ENCODE results near the gene SNX18. TPM values are rescaled to one million over a fixed set of nuclear protein-coding genes. Genes with fewer than 3 reads are reported as not detected.
A peak's percentile ranks its signal among the peaks of the same experiment; 100 is the strongest.

The SNX18 gene
- total RNA-seq, 2 donors from 2014 or later, result 10.6 to 16.8 TPM

- intact Hi-C loops (cut with DNase I, micrococcal nuclease), result loop anchor here in 1 of 2 donors (10.0 kb wide), 1 partner anchor 328 kb away; no protein-coding TSS in a partner anchor
- ATAC-seq (peak; percentile 55), DNase-seq (no peak)
These were observed 416 bp upstream of the SNX18 start for GRCh38 chr5:54517174-54517511.

- peak in 1 of 2 donors; percentile 65 for DNase-seq
- peak; percentile 64 for ATAC-seq
- intact Hi-C loops (cut with DNase I, micrococcal nuclease), result loop anchor here in 1 of 2 donors (10.0 kb wide), 1 partner anchor 327 kb away; no protein-coding TSS in a partner anchor
These were observed 723 bp downstream of the SNX18 start for GRCh38 chr5:54518146-54518817.

- intact Hi-C loops (cut with DNase I, micrococcal nuclease), result loop anchor here in 1 of 2 donors (10.0 kb wide), 1 partner anchor 326 kb away; no protein-coding TSS in a partner anchor
These were observed 1.4 kb downstream of the SNX18 start for GRCh38 chr5:54518818-54519508.

DNA sequence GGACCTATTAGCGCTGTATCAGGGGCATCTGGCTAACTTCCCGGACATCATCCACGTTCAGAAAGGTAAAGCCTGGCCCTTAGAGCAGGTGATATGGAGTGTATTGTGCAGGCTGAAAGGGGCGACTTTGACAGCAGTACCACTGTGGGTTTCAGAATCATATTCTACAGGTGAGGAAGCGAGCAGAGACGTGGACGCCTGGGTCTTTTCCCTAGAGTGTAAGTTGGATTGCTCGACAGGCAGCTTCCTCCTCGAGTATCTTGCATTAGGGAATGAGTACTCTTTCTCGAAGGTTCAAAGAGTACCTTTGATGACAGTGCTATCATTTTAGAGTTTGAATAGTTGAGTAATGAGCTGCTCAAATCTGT, 1.9 kb downstream of the SNX18 start:
- ATAC-seq, result no peak
- DNase-seq, result no peak
- intact Hi-C loops (cut with DNase I, micrococcal nuclease), result loop anchor here in 1 of 2 donors (10.0 kb wide), 1 partner anchor 325 kb away; no protein-coding TSS in a partner anchor

More at GRCh38 chr5:54518818-54519508, 1.4 kb downstream of the SNX18 start:
- ATAC-seq (no peak), DNase-seq (peak; percentile 25 to 32)

GRCh38 chr5:54520438-54520846, 2.9 kb downstream of the SNX18 start:
- DNase-seq (no peak), ATAC-seq (no peak)
- intact Hi-C loops (cut with DNase I, micrococcal nuclease), result loop anchor here in 1 of 2 donors (2.0 kb wide), 1 partner anchor 324 kb away; no protein-coding TSS in a partner anchor

DNA sequence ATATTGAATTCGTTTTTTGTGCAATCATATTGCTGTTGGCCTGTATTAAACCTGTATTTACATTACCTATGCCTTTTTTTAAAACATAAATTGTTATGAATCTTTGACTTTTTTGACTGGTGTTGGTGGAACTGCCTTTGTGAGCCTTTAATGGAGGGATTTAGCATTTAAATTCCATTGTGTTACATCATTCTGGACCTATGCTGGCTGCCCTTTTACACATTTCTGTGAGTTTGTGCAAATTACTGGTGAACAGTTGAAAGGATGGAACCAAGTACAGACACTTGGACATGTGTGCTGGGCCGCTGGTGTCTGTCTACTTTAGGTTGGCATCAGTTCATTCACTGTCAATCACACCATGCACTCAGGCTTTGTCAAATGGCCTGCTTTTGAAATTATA, 3.4 kb downstream of the SNX18 start:
- intact Hi-C loops (cut with DNase I, micrococcal nuclease), result loop anchor here in 1 of 2 donors (2.0 kb wide), 1 partner anchor 324 kb away; no protein-coding TSS in a partner anchor
- ATAC-seq (no peak), DNase-seq (no peak)

GRCh38 chr5:54521856-54522479, 4.4 kb downstream of the SNX18 start:
- ATAC-seq, result no peak
- intact Hi-C loops (cut with DNase I, micrococcal nuclease), result loop anchor here in 1 of 2 donors (2.0 kb wide), 1 partner anchor 323 kb away; no protein-coding TSS in a partner anchor
- no peak for DNase-seq

- intact Hi-C loops (cut with DNase I, micrococcal nuclease), result no loop called here
- DNase-seq (no peak), ATAC-seq (no peak)
These were observed 6.0 kb downstream of the SNX18 start for GRCh38 chr5:54523534-54523933.

DNA sequence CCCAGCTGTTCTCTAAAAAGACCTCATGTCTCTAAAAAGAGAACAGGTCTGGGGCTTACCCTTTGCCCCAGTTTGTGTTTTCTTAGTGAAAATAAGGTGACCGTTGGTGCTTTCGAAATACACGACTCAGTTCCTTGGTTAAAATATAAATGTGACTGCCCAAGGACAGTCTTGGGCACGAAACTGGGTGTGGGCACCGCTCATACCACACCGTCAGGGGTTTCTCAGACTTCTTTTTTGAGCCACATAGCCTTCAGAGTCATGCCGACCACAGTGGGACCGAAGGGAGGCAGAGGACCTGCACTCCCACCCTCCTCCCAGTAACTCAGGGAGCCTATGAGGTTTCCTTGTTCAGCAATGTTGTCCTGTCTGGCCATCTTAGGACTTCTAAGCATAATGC, 6.5 kb downstream of the SNX18 start:
- intact Hi-C loops (cut with DNase I, micrococcal nuclease), result no loop called here
- no peak for ATAC-seq
- DNase-seq, result no peak

DNA sequence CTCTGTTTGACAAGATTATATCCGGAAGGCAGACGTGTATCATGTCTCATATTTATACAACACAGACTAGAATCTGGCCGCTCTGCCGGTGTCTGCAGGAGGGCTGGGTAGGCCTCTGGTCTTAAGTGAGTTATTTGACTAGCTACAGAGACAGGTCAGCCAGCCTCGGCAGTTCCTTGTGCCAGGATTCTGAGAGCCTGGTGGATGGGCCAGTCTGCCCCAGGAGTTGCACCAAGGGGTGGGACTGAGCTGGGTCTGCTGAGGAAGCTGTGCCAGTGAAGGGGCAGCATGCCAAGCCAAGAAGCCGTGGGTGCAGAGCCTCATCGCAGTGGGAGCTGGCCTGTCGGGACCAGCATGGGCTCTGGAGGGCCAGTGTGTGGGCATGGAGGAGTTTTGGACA, 7.1 kb downstream of the SNX18 start:
- no peak for ATAC-seq
- peak in 1 of 2 donors; percentile 33 for DNase-seq

GRCh38 chr5:54525261-54525660, 7.7 kb downstream of the SNX18 start:
- DNase-seq (no peak), ATAC-seq (no peak)
- intact Hi-C loops (cut with DNase I, micrococcal nuclease), result no loop called here

More for the DNA sequence above, 7.1 kb downstream of the SNX18 start:
- intact Hi-C loops (cut with DNase I, micrococcal nuclease), result no loop called here

- no peak for ATAC-seq
- DNase-seq, result no peak
- intact Hi-C loops (cut with DNase I, micrococcal nuclease), result no loop called here
These were observed 8.1 kb downstream of the SNX18 start for GRCh38 chr5:54525692-54526091.

- intact Hi-C loops (cut with DNase I, micrococcal nuclease), result no loop called here
- no peak for ATAC-seq
- DNase-seq, result no peak
These were observed 9.2 kb downstream of the SNX18 start for GRCh38 chr5:54526604-54527288.

- ATAC-seq (no peak), DNase-seq (no peak)
- intact Hi-C loops (cut with DNase I, micrococcal nuclease), result no loop called here
These were observed 11.2 kb downstream of the SNX18 start for GRCh38 chr5:54528633-54529209.

DNA sequence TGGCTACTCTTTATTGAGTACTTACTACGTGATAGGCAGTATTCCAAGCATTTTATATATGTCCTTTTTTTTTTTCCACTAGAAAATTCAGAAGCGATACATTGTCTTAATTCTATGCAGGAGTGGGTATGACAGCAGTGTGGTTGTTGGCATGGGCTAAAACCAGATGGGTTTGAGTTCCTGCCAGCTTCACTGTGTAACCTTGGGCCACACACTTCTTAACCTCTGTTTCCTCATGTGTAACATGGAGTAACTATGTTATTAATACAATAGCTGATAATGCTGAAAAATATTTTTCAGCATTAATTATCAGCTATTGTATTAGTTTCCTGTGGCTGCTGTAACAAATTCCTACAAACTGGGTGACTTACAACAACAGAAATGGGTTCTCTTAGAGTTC, 12.0 kb downstream of the SNX18 start:
- intact Hi-C loops (cut with DNase I, micrococcal nuclease), result no loop called here
- DNase-seq (no peak), ATAC-seq (no peak)

GRCh38 chr5:54531546-54531945, 14.0 kb downstream of the SNX18 start:
- no peak for ATAC-seq
- intact Hi-C loops (cut with DNase I, micrococcal nuclease), result no loop called here
- DNase-seq, result no peak

- DNase-seq, result no peak
- intact Hi-C loops (cut with DNase I, micrococcal nuclease), result no loop called here
- no peak for ATAC-seq
These were observed 16.1 kb downstream of the SNX18 start for GRCh38 chr5:54533541-54534190.

All from left colon (tissue), 2 donors.